NCI-H2171 (cell line): Measurements from ENCODE around the gene ARHGAP8.
A peak's percentile ranks its signal among the peaks of the same experiment; 100 is the strongest.

Experiments used
- DNase-seq: peaks from one replicate; lab custom pipeline; 2025; lab: John Stamatoyannopoulos, UW

The ARHGAP8 gene

GRCh38 chr22:44724859-44725258, 27.5 kb upstream of the ARHGAP8 start:
- no peak for DNase-seq

DNA sequence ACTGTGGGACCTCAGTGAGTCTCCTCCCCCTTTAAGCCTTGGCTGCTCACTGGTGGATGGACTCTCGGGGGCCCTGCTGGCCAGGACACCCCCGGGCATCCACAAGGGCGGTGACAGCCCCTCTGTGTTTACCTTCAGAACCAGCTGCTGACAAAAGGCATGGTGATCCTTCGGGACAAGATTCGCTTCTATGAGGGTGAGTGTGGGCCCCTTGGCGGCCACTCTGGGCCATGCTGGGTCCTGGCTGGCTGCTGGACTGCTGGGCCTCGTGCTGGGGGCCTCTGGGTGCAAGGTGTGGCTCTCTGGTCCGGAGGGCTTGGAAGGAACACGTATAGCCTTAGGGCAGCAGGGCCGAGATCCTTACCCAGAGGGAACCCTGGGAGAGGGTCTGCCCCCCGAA, 25.9 kb upstream of the ARHGAP8 start:
- no peak for DNase-seq

GRCh38 chr22:44727148-44727547, 25.2 kb upstream of the ARHGAP8 start:
- DNase-seq = no peak

DNA sequence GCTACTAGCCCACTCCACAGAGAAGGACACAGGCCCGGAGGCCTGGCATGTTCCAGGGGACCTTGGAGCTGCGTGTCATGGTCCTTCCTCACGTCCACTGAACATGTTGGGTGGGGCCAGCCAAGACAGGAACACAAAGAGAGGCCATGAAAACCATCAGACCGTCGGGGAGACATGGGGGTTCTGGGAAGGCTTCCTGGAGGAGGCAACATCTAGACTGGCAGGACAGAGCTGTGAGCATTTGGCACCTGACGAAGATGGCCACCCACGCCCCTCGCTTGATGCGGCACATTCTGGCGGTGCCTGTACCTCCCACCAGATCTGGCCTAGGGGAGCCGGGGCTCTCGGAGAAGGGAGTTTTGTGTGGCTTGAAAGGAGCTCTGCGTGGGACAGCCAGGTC, 24.7 kb upstream of the ARHGAP8 start:
- DNase-seq = no peak

GRCh38 chr22:44728761-44729324, 23.5 kb upstream of the ARHGAP8 start:
- no peak for DNase-seq

DNA sequence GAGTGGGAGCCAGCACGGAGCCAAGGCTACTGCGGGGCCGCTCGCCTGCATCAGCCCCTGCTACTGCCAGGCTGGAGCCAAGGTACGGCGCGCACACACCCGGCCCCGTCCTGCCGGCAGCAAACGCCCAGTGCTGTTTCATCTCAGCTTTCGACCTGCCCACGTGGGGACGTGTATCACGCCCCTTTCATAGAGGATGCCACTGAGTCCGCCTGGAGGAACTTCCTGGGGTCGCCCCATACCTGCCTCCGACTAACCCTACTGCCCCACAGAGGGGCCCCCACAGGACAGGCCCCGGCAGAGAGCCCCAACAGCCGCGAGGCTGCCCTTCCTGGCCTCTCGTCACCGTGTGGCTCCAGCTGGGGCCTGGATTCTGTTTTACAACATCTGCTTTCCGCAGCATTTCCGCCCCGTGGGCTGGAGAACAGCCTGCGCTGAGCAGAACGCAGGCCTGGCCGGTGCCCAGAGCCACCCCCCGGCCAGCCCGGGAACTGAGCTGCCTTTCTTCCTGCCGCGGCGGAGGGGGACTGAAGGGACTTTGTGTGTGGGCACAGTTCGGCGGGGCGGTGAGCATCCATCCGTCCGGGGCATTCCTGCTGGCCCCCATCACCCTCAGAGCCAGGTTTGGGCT, 22.9 kb upstream of the ARHGAP8 start:
- no peak for DNase-seq

GRCh38 chr22:44730022-44730393, 22.4 kb upstream of the ARHGAP8 start:
- DNase-seq = no peak

DNA sequence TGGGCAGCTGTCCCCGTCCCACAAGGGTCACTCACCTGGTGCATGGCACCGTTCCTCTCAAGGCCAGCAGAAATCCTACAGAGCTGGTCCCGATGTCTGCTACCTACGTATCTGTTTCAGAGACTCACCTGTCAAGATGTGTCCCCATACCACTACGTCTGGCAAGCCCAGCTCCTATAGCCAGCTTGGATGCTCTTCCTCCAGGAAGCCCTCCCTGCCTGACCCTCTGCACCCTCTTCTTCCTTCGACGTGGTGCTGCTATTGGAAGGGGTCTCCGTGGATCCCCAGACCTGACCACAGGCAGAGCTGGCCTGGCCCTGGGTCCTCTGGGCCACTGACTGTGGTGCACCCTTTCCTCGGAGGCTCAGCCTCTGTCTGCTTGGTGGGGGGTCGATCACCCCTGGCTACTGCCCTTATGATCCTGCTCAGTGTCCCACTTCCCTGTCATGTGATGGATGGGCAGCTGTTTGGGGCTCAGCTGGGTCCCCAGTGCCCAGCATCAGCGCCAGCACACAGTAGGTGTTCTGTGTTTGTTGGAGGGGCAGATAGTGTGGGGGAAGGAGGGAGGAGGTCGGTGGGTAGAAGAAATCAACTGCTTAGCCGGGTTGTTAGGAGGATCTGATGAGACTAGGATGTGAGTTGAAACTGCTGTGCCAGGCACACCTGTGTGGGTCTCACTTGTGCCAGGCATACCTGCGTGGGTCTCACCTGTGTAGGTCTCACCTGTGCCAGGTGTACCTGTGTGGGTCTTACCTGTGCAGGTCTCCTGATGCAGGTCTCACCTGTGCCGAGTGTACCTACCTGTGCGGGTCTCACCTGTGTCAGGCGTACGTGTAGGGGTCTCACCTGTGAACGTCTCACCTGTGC, 21.7 kb upstream of the ARHGAP8 start:
- no peak for DNase-seq

DNA sequence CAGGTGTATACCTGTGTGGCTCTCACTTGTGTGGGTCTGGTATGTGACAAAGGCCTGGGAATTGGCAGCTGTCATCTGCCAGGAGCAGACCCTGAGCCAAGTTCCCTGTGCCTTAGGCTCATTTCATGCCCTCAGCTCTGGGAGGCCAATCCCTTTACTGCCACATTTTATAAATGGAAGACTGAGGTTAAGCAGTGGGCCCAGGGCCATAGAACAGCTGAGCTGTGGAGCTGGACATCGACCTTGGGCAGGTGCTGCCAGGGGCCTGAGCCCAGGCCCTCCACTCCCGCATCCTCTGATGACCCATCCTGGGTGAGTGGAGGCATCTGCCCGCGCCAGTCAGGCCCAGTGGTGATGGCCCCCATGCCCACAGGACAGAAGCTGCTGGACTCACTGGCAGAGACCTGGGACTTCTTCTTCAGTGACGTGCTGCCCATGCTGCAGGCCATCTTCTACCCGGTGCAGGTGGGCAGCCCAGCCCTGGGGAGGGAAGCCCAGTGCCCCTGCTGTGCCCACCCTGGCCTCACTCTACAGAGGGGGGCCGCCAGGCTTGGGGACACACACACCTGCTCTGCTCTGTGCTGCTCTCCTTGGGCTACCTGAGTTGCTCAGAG, 20.9 kb upstream of the ARHGAP8 start:
- DNase-seq = no peak

DNA sequence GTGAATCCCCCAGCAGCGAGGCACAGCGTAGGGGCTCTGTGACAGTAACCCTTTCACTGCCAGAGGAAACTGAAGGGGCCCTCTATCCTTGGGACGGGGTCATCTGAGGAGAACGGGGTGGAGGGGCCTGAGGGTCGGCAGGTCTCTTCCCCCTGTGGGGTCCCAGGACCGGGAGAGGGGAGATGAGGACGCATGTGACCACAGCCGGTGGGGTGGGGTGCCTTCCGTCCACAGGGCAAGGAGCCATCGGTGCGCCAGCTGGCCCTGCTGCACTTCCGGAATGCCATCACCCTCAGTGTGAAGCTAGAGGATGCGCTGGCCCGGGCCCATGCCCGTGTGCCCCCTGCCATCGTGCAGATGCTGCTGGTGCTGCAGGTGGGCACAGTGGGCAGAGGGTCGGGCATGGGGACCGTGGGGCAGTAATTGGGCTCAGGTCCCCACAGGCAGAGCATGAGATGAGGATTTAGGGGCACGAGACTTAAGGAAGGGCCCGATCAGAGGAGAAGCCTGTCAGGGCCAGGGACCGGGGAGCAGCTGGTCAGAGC, 20.3 kb upstream of the ARHGAP8 start:
- DNase-seq = no peak

DNA sequence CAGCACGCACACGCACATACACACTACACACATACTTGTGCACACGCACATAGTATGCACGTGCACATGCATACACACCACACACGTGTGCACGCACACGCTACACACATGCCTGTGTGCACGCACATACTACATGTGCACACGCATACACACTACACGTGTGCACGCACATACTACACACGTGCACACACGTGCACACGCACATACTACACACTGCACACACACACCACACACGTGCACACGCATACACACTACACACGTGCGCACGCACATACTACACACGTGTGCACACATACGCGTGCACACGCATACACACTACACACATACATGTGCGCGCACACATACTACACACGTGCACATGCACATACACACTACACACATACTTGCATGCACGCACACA, 19.7 kb upstream of the ARHGAP8 start:
- DNase-seq = no peak

- no peak for DNase-seq
These were observed 18.8 kb upstream of the ARHGAP8 start for GRCh38 chr22:44733426-44734106.

GRCh38 chr22:44734278-44734677, 18.1 kb upstream of the ARHGAP8 start:
- DNase-seq = no peak

DNA sequence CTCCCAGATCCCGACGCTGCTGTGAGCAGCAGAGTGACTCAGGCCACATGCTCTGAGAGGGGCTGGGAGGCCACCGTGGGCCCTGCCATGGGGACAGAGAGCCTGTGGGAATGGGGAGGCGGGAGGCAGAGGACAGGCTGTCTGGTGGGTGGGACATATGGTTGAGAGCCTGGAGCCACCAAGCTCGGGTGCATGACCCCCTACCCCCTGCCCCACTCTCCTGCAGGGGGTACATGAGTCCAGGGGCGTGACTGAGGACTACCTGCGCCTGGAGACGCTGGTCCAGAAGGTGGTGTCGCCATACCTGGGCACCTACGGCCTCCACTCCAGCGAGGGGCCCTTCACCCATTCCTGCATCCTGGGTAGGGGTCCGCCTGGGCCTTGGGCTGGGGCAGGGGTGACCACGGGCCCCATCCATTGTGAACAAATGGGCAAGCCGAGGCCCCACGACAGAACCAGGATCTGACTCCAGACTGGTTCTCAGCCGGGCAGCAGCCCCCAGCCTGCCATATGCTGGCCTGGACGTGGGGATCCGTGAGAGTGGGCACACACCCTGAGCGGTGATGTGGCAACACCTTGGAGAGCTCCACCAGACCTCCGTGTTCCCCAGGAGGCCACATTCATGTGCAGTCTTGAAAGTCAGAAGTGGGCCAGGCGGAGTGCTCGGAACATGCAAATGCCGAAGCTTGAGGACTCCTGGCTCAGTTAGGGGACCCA, 17.4 kb upstream of the ARHGAP8 start:
- DNase-seq = no peak

- peak; percentile 32 for DNase-seq
These were observed 16.6 kb upstream of the ARHGAP8 start for GRCh38 chr22:44735518-44736428.

GRCh38 chr22:44736581-44737405, 15.6 kb upstream of the ARHGAP8 start:
- no peak for DNase-seq

- DNase-seq = no peak
These were observed 14.7 kb upstream of the ARHGAP8 start for GRCh38 chr22:44737406-44738346.

DNA sequence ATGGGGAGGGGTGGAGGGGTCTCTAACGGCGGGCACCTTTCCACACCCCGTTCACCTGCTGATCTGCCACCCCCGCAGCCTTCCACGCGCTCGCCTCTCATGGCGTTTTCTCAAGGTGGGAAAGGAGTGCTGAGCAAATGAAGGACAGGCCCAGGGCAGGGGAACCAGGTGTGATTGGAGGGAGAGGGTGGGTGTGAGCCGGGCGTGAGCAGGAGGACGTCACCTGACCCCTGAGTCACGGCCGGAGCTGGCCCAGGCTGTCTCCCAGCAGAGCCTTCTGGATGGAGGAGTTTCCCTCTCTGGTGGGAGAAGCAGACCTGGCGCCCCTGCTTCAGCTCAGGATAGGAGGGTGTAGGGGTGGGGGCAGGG, 14.0 kb upstream of the ARHGAP8 start:
- DNase-seq = no peak
